OCI-LY7 (cell line): ENCODE results near the gene TTF2.

ENCODE experiments used
- CTCF ChIP-seq: fragments of 200-600 bp; sonication (generic); conservative IDR thresholded peaks from 2 replicates; pipeline ENCODE4 v1.5.1; 2014; ENCODE audit warnings: mild to moderate bottlenecking, antibody characterized with exemption, low read length, moderate library complexity, mixed read lengths
- EZH2phosphoT487 ChIP-seq: fragments of 200-600 bp; sonication (generic); IDR thresholded peaks from 2 replicates; pipeline ENCODE4 v1.6.1; 2018; ENCODE audit warnings: low read depth, borderline replicate concordance, mild to moderate bottlenecking, mixed run types, antibody characterized with exemption, low read length, moderate library complexity, mixed read lengths

- TF ChIP-seq CTCF (no peak), EZH2phosphoT487 (no peak)
Observed at GRCh38 chr1:117045644-117046043, 14.5 kb upstream of the TTF2 start.
